GM20431 (cell line): ENCODE results near the gene CARD11.

Experiments
- in situ Hi-C: fragments of 300-500 bp; cut with MseI, MboI; formaldehyde crosslinking; loops from one replicate; pipeline ENCODE4 v1.15.0; 2020; ENCODE audit warnings: low sequenced_read_pairs; ENCODE audit not compliant: unreplicated experiment

CARD11 gene

DNA sequence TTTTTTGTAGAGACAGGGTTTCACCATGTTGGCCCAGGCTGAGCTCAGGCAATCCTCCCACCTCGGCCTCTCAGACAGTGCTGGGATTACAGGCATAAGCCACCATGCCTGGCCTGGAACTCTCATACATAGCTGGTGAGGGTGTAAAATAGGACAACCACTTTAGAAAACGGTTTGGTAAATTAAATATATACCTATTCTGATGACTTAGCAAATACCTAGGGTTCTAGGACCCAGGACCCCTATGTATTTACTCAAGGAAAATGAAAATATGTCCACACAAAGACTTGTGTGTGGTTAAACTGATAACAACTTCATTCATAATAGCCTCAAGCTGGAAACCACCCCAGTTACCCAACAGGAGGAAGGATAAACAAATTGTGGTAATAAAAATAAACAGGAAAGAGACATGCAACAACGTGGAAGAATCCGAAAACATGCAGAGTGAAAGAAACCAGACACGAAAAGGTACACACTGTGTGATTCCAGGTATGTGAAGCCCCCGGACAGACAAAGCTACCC is 52.7 kb downstream of the CARD11 start:
- in situ Hi-C loops = no loop called here

DNA sequence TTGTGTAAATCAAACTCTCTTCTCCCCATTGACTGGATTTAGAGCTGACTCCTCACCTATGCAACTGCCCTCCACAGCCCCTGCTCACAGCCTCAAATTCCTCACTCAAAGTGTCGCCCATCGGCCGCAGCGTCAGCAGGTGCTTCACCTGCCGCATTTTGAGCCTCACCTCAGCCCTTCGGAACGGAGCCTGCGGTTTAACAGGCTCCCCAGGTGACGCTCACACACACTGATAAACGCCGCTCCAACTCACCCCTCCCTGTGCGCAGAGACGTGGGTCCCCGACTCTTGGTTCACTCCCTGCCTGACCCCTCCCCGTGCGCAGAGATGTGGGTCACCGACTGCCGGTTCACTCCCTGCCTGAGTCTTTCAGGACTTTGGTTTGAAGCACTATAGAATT is 57.1 kb downstream of the CARD11 start:
- in situ Hi-C loops = no loop called here

DNA sequence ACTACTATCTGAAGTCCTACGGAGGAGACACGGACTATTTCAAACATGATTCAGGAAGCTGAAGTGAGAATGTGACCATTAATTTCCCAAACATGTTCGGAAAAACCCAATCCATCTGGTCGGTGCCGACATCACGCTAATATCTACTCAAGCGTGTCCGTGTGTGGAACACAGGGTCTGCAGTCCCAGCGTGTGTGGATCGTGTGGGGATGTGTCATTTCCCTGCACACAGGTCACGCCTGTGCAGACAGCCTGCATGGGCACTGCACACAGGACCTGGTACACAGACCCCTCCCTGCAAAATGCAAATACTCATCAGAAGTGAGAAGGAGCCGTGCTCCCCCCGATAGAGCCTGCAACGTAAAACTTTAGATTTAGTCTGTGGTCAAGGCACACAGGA is 57.8 kb downstream of the CARD11 start:
- in situ Hi-C loops = no loop called here

DNA sequence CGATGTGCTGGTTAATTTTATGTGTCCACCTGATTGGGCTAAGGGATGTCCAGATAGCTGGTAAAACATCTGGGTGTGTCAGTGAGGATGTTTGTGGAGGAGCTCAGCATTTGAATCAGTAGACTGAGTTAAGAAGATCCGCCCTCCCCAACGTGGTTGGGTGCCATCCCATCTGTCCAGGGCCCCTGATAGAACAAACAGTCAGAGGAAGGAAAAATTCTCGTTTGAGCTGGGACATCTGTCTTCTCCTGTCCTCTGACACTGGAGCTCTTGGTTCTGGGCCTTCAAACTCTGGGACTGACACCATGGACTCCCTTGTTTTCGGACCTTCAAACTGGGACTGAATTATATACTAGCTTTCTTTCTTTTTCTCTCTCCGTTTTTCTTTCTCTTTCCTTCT is 59.6 kb downstream of the CARD11 start:
- in situ Hi-C loops = no loop called here

DNA sequence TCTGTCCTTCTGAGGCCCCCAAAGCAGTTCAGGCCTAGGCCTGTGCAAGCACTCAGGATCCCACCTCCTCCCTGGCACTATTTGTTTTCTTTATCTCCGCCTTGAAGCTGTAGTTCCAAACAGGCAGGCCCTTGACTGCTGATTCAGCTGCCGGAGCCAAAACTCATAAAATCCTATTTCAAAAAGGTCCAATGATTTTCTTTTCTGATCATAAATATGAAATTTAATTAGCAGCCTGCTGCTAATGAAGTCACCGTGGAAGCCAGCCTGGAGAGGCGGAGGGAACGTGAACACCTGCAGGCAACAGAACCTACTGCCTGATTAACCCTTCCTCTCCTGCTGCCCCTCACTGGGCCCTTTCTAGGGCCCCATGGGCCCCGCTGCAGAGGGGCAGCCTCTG is 60.1 kb downstream of the CARD11 start:
- in situ Hi-C loops = no loop called here

DNA sequence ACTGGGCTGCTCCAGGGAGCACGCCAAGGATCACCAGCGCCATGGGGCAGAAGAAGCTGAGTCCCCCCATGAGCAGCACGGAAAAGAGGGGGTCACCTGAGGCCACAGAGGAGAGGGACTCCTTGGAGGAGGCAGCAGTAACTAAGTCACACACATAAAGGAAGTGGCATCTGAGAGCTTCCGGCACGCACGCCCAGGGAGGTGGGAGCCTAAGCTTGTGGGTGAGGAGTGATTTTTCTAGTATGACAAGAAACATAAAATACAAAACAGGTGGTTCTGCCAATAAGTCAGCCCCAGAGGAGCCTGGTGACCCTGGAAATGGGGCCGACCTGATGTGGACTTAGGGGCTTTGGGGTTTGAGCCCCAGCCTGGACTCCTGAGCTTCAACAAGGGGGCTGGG is 60.8 kb downstream of the CARD11 start:
- in situ Hi-C loops = no loop called here

DNA sequence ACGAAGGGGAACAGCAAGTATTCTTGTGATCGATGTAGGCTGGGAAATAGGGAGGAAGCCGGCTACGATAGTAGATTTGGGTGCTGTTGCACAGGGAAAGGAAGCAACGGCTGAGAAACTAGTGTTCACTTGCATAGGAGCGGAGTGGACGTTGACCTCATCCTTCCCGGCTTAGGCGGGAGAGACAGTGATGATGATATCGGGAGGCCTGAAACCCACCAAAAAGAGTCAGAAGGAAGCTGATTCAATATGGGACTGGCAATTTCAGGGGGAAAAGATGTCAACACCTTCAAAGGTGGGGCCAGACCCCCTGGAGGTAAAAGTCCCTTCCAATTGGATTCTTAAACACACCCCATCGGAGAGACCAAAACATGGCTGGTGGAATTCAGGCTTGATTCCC is 61.3 kb downstream of the CARD11 start:
- in situ Hi-C loops = no loop called here

DNA sequence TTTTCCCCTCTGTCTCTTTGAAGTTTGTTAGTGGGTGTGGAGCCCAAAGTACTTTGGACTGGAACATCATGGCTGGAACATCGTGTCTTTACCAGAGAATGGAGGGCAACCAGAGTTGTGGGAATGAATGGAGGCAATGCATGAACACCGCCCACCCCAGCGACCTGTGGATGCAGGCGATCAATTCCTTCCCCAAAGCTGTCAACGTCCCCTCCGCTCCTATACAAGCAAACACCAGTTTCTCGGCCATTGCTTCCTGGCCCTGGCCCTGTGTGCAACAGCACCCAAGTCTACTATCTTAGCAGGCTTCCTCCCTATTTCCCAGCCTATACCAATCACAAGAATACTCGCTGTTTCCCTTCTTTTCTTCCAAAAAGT is 62.6 kb downstream of the CARD11 start:
- in situ Hi-C loops = no loop called here

DNA sequence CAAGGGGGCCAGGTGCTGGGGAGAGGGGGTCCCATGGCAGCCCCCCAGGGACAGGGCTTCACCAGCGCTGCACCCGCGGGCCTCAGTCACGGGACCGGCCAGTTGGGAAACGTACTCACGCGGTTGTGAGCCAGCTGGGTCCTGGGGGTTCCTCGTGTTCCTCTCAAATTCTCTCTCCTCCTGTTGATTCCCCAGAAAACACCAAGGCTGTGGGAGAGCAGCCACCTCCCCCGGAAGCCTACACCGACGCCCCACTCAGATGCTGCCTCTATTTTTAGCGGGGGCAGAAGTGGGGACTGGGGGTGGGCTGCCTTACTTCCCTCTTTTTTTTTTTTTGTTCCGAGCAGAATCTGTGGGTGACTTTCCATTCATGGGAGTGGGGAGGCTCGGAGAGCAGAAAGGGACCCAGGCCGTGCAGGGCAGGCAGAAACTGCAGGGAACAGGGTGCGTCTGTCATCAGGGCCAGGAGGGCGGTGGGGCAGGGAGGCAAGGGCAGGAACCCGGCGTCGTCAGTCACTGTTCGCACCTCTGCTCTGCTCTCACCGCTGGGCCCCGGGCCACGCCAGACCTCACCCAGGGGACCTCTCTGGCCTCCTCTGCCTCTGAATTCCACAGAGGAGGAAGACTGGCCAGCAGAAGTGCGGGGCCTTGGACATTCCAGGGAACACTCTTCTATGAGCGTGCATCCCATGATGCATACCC is 63.1 kb downstream of the CARD11 start:
- in situ Hi-C loops = no loop called here

DNA sequence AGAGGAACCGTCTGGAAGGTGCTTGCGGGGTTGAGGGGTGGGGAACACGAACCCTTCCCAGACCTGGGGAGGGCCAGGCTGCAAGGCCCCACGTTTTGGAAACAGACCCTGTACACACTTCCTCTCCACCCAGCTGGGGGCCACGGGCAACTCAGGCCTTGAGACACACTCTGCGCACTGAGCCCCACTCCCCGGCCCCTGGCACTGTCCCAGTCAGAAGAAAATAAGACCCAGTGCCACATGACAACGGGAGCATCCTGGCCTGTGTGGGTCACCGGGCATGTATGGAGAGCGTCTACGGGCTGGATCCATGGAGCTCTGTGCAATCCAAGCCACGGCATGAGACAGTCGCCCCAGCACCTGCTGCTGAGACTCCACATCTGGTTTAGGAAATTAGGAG is 63.7 kb downstream of the CARD11 start:
- in situ Hi-C loops = no loop called here

DNA sequence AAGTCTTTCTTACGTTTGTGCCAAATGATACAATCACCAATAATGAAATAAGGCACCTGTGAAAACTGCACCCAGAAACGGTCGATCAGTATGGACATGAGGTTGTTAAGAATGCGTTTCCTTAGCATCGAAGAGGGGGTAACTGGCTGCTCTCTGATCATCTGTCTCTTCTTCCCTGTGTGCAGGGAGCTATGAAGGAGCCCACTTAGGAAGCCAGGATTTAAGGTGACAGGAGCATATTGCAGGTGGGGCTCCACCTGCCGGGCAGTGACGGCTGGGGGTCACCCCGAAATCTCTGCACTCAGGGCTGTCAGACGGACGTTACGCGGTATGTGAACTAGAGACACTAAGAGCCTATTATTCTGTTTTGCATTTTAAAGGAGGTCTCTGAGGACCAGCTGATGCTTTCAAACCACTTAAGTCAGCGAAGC is 64.5 kb downstream of the CARD11 start:
- in situ Hi-C loops = no loop called here

DNA sequence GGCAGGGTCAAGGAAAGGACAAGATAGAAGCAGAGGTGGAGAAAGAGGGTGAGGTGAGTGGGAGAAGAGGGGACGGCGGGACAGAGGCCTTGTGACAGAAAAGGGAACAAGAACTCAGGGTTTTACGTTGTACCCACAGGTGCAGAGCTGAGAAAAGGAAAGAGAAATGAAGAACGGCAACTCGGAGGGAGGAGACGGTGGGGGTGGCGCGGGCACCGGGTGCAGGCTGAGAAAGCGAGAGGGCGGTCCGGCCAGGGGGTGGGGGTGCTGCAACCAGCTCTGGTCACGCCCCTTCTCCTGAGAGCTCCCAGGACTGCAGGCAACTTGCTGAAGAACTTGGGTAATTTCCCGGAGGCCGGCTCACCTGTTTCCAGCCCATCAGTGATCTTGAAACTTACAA is 65.3 kb downstream of the CARD11 start:
- in situ Hi-C loops = no loop called here

DNA sequence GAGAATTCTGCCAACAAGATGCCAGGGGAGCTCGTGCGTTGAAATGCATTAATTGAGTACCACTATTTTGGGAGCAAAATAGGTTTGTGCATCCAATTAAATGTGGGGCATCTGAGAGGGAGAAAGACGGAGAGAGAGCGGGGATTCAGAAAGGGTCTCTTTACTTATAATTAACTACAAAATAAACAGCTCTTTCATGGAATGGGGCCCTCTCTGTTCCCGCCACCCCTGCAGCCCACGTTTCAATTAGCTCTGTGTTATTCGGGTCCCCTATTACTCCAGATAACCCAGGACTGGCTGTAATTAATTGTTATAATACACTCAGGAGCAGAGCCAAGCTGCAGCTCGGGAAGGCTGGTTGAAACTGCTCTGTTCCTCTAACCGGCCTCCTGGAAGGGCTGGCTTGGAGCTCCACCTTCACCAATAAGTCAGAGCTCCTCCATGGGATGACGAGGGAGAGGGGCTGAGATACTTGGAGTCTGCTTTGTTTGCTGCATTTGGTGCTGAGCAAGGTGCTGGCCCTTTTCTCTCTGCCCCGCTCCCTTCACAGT is 67.8 kb downstream of the CARD11 start:
- in situ Hi-C loops = no loop called here

DNA sequence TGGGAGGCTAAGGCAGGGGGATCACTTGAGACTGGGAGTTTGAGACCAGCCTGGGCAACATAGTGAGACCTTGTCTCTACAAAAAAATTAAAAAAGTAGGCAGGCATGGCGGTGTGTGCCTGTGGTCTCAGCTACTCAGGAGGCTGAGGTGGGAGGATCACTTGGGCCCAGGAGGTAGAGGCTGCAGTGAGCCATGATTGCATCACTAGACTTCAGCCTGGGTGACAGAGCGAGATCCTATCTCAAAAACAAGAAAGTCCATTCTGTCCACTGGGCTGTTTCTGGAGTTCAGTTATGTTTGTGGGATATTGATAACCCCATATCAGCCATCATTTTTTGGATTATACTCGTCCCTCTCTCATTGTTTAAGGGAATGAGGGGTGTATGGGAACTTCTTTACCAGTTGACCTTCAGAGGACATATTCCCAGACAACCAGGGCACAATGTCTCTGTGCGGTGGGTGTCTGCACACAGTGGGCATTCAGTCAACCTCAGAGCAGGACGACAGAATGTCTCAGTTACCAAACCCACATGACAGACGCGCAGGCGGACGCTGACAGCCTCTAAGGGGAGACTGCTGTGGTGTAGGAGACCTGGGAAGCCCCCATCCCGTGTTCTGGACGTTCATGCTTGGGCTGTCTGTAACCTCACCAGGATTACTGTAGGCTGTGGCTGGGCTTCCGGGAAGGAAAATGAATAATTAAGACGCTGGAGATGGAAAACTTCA is 69.4 kb downstream of the CARD11 start:
- in situ Hi-C loops = no loop called here

DNA sequence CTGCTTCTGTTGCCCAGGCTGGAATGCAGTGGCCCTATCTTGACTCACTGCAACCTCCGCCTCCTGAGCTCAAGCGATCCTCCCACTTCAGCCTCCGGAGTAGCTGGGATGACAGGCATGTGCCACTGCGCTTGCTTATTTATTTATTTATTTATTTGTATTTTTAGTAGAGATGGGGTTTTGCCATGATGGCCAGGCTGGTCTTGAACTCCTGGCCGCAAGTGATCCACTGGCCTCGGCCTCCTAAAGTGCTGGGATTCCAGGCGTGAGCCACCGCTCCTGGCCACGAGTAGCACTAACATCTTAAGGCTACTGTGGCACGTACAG is 70.9 kb downstream of the CARD11 start:
- in situ Hi-C loops = no loop called here

DNA sequence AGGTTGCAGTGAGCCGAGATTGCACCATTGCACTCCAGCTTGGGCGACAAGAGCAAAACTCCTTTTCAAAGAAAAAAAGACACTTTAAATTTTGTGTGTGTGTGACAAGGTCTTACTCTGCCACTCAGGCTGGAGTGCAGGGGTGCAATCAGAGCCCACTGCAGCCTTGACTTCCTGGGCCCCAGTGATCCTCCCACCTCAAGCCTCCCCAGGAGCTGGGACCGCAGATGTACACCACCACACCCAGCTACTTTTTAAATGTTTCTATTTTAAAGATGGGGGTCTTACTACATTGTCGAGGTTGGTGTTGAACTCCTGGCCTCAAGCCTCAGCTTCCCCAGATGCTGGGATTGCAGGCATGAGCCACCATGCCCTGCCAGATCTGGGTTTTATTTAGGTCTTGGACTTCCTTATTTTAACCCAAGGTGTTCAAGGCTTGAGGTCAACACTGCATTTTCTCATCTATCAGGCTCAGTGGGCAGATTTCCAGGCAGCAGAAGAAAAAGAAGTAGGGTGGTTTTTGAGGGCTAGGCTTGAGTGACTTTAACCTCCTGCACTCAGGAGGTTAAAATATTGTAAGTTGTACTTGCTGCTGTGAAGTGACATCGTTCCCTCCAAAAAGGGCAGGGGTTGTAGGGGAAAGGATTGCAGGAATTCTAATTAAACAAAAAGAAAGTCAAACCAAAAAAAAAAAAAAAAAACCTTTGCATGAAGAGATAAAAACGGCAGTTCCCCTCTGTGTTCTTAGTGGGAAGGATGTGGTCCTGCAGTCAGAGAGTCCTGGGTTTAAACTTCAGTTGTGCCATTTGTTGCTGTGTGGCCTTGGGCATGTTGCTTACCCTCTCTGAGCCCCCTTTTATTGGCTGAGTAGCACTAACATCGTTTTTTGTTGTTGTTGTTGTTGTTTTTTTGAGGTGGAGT is 71.5 kb downstream of the CARD11 start:
- in situ Hi-C loops = no loop called here

DNA sequence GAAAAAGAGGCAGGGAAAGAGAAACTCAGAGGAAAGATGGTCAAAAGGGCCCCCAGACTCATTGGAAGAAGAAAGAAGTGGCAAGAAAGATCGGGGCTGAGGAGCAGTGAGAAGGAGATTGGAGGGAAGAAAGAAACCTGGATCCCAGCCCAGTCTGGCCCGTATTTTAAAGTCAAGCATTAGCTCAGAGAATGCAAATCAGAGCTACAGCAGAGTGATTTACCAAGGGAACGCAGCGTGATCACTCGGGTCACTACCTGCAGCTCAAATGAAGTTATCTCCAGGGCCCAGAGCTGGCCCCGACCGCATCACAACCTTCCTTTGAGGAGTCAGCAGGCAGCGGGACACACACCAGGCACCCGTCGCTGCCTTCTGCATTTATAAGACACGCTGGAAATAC is 72.8 kb downstream of the CARD11 start:
- in situ Hi-C loops = no loop called here

DNA sequence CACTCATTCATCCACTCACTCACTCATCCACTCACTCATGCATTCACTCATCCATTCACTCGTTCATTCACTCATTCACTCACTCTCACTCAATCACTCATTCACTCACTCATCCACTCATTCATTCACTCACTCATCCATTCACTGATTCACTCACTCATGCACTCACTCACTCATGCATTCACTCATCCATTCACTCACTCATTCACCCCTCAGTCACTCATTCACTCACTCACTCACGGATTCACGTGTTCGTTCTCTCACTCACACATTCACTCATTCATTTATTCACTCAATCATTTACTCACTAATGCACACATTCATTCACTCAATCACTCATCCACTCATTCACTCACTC is 73.4 kb downstream of the CARD11 start:
- in situ Hi-C loops = no loop called here

DNA sequence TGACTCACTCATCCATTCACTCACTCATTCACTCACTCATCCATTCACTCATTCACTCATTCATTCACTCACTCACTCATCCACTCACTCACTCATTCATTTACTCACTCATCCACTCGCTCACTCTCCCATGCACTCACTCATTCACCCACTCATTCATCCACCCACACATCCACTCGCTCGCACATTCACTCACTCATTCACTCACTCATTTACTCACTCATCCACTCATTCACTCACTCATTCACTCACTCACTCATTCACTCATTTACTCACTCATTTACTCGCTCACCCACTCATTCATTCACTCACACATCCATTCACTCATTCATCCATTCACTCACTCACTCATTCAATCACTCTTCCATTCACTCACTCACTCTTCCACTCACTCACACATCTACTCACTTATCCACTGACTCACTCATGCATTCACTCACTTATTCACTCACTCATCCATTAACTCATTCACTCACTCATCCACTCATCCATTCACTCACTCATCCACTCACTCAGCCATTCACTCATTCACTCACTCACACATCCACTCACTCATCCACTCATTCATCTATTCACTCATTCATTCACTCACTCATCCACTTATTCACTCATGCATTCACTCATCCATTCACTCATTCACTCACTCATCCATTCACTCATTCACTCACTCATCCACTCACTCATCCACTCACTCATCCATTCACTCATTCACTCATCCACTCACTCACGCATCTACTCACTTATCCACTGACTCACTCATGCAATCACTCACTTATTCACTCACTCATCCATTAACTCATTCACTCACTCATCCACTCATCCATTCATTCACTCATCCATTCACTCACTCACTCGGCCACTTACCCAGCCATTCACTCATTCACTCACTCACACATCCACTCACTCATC is 74.0 kb downstream of the CARD11 start:
- in situ Hi-C loops = no loop called here
